ENCODE measurements around the gene FASTK.

- TF ChIP-seq CTCF (IDR thresholded peaks at IDR 0.05), result no peak
- TF ChIP-seq POLR2A (IDR thresholded peaks at IDR 0.05), result no peak
- no peak for TF ChIP-seq EP300 (IDR thresholded peaks at IDR 0.05; ENCODE audit: low read depth)
Observed at GRCh38 chr7:151053096-151053495, 27.5 kb downstream of the FASTK start.
